ENCODE measurements around the gene GPRC5D.

GPRC5D gene

DNA sequence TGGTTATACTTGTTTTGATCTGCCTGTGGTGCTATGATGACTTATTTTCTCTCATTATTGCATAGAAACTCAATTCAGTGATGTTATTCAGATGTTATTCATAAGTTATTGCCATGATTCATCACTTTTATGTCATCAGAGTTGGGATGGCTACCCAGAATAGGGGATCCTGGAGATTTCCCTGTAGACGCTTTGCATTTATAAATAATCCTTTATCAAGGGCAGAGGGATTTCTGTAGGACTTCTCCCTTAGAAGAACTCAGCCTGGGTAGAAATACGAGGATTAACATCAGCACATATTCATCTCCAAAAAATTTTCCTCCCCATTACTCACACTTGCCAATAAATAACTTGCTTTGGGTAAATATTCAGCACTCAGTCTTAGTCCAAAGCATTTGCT lies 55.7 kb downstream of the GPRC5D start:
- no peak overlapping the region for H3K4me3 Mint-ChIP-seq
- H3K27me3 Mint-ChIP-seq = peaks cover 15% of the 10 kb centered on the region
- peaks cover 12% of the 10 kb centered on the region for H3K4me1 Mint-ChIP-seq (ENCODE audit: low read depth)
- no peak overlapping the region for H3K27ac Mint-ChIP-seq
- no peaks in the 10 kb centered on the region for H3K9me3 Mint-ChIP-seq (ENCODE audit: low read depth)
- peaks cover 3% of the 10 kb centered on the region for H3K36me3 Mint-ChIP-seq

DNA sequence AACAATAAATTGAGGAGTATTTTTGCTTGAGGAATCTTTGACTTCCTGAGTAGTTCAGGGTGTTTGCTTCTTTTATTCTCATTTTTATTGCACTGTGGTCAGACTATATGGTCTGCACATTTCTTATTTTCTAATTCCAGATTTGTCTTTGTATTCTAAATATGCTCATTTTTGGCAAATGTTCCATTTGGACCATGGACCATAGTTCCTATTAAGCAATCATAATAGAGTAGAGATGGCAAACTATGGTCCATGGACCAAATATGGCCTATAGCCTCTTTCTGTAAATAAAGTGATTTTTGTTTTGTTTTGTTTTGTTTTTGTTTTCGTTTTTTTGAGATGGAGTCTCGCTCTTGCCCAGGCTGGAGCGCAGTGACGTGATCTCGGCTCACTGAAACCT lies 58.5 kb downstream of the GPRC5D start:
- peaks cover 18% of the 10 kb centered on the region for H3K27me3 Mint-ChIP-seq
- peaks cover 3% of the 10 kb centered on the region for H3K36me3 Mint-ChIP-seq
- H3K27ac Mint-ChIP-seq = no peak overlapping the region
- H3K4me1 Mint-ChIP-seq (ENCODE audit: low read depth) = peaks cover 9% of the 10 kb centered on the region
- no peaks in the 10 kb centered on the region for H3K9me3 Mint-ChIP-seq (ENCODE audit: low read depth)
- no peak overlapping the region for H3K4me3 Mint-ChIP-seq

DNA sequence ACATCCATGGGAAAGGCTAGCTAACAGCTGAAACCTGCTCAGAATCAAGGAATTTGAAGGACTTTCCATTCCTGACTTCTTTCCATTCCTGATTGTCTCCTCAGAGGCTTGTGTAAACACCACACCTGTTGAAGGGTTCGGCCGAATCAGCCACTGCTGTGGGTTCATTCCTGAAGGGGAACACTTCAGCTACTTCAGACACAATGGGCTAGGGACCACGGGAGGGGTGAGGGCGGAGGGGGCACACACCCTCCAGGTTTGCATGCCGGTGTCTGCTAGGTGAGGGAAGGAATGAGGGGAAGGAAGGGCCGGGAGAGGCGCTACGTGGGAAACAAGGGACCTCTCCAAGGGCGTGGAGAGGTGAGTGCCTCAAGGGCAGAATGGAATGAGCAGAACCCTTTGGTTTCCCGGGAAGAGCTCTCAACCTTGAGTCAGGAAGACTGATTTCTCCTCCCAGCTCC lies 59.3 kb downstream of the GPRC5D start:
- H3K36me3 Mint-ChIP-seq = peaks cover 3% of the 10 kb centered on the region
- peaks cover 19% of the 10 kb centered on the region for H3K27me3 Mint-ChIP-seq
- no peak overlapping the region for H3K27ac Mint-ChIP-seq
- no peaks in the 10 kb centered on the region for H3K9me3 Mint-ChIP-seq (ENCODE audit: low read depth)
- H3K4me3 Mint-ChIP-seq = no peak overlapping the region
- peaks cover 9% of the 10 kb centered on the region for H3K4me1 Mint-ChIP-seq (ENCODE audit: low read depth)

DNA sequence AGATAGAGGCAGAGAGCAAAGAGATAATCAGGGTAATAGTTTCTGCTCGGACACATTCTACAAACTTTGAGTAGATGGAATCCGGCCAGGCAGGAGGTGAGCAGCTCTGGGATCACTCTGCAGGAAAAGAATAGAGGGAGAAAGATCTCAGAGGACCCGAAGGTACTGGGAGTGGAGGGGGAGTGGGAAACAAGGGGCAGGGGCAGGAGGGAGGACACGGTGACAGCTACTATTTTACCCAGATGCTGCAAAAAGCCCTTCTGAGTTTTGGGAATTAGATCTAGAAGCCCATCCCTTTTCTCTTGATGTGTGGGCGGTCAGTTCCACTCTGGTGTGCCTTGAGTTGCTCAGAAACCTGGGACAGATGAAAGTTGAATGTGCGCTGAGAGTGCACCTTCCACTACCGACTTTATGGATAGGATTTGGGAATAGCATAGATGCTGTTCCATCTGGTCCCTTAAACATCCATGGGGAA lies 60.1 kb downstream of the GPRC5D start:
- H3K27ac Mint-ChIP-seq = no peak overlapping the region
- no peaks in the 10 kb centered on the region for H3K9me3 Mint-ChIP-seq (ENCODE audit: low read depth)
- H3K4me3 Mint-ChIP-seq = peak overlapping the region; percentile 85
- H3K4me1 Mint-ChIP-seq (ENCODE audit: low read depth) = peaks cover 9% of the 10 kb centered on the region
- H3K36me3 Mint-ChIP-seq = peaks cover 3% of the 10 kb centered on the region
- peaks cover 17% of the 10 kb centered on the region for H3K27me3 Mint-ChIP-seq

DNA sequence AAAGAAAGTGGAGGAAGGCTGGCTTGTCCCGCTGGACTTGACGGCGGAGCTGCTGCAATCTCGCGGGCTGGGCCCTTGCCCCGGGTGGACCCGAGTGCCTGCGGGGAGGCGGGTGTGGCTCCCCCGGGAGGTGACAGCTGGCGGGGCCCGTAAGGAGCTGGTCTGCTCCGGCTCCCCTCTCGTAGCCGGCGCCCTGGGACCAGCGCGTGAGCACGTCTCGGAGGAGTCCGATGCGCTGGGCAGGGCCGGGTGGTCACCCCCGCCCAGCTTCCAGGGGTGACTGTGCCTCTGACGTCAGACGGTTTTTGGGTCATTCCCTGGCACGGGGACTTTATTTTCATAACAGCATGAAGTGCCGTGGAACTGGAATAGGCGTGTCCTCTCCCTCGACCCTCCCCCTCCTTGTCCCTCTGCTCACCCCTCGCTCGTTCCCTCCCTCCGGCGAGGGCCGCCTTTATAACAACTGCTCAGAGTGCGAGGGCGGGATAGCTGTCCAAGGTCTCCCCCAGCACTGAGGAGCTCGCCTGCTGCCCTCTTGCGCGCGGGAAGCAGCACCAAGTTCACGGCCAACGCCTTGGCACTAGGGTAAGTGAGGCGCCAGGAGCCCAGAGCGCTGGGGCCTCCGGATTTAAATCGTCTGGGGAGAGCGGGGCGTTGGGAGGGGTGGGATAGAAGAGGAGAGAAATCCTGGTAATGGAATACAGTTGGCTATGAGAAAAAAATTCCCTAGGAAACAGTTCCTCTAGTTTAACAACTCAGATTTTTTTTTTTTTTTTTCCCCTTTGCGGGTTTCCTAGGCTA lies 60.7 kb downstream of the GPRC5D start, which contains the start of gene GPRC5A:
Gene GPRC5A, plus strand, starts transcription at position 483 of the 801 bp plus-strand sequence. CDS start 16,688 bp downstream, outside the sequence.
- peaks cover 3% of the 10 kb centered on the region for H3K36me3 Mint-ChIP-seq
- H3K9me3 Mint-ChIP-seq (ENCODE audit: low read depth) = no peaks in the 10 kb centered on the region
- H3K4me1 Mint-ChIP-seq (ENCODE audit: low read depth) = peaks cover 9% of the 10 kb centered on the region
- H3K27ac Mint-ChIP-seq = no peak within 1 kb of the TSS
- H3K27me3 Mint-ChIP-seq = peaks cover 17% of the 10 kb centered on the region
- peak within 1 kb of the TSS; percentile 85 for H3K4me3 Mint-ChIP-seq
